ENCODE measurements around the gene CSRNP3.

GRCh38 chr2:165635532-165635931 lies 166.0 kb downstream of the CSRNP3 start:
- no peak for TF ChIP-seq EZH2 (IDR thresholded peaks at IDR 0.05; ENCODE audit: borderline replicate concordance, insufficient read depth, low read depth, low read length, poor library complexity, severe bottlenecking)
- no peak for TF ChIP-seq CTCF (IDR thresholded peaks at IDR 0.05)
